KOPT-K1 (cell line): ENCODE results near the gene SPECC1L.

Experiments used
- H3K27ac ChIP-seq: fragments of 200-600 bp; sonication (generic); 2 replicates; pipeline ENCODE4 v1.5.1; 2016; ENCODE audit warnings: antibody characterized with exemption, mild to moderate bottlenecking, low read depth, low read length; ENCODE audit not compliant: poor library complexity, severe bottlenecking
- H3K36me3 ChIP-seq: fragments of 200-600 bp; sonication (generic); 2 replicates; pipeline ENCODE4 v1.5.1; 2017; ENCODE audit warnings: antibody characterized with exemption, mild to moderate bottlenecking, low read length, moderate library complexity; ENCODE audit not compliant: insufficient read depth
- H3K9me3 ChIP-seq: fragments of 200-600 bp; sonication (generic); 2 replicates; pipeline ENCODE4 v1.5.1; 2017; ENCODE audit warnings: antibody characterized with exemption, low read length, mild to moderate bottlenecking; ENCODE audit not compliant: insufficient read depth, poor library complexity, severe bottlenecking

Gene SPECC1L

GRCh38 chr22:24393848-24394247 lies 123.2 kb downstream of the SPECC1L start:
- no peak overlapping the region for H3K27ac ChIP-seq
- peaks cover 86% of the 10 kb centered on the region for H3K36me3 ChIP-seq
- H3K9me3 ChIP-seq: no peaks in the 10 kb centered on the region

- Histone ChIP-seq H3K9me3 (no peaks in the 10 kb centered on the region), H3K36me3 (peaks cover 85% of the 10 kb centered on the region), H3K27ac (no peak overlapping the region)
Measured at GRCh38 chr22:24394254-24394653, 123.6 kb downstream of the SPECC1L start.

GRCh38 chr22:24398409-24398808 lies 127.8 kb downstream of the SPECC1L start:
- Histone ChIP-seq H3K27ac (no peak overlapping the region), H3K36me3 (peaks cover 85% of the 10 kb centered on the region), H3K9me3 (no peaks in the 10 kb centered on the region)

- H3K36me3 ChIP-seq: peaks cover 90% of the 10 kb centered on the region
- H3K9me3 ChIP-seq: no peaks in the 10 kb centered on the region
- H3K27ac ChIP-seq: no peak overlapping the region
Measured at GRCh38 chr22:24400034-24400725, 129.5 kb downstream of the SPECC1L start.

- Histone ChIP-seq H3K36me3 (peaks cover 90% of the 10 kb centered on the region), H3K27ac (no peak overlapping the region), H3K9me3 (no peaks in the 10 kb centered on the region)
Measured at GRCh38 chr22:24400726-24401596, 130.3 kb downstream of the SPECC1L start.

- no peak overlapping the region for H3K27ac ChIP-seq
- H3K36me3 ChIP-seq: peaks cover 90% of the 10 kb centered on the region
Measured at GRCh38 chr22:24401931-24402367, 131.3 kb downstream of the SPECC1L start.

GRCh38 chr22:24402460-24403192 lies 132.0 kb downstream of the SPECC1L start:
- Histone ChIP-seq H3K27ac (no peak overlapping the region), H3K36me3 (peaks cover 90% of the 10 kb centered on the region), H3K9me3 (no peaks in the 10 kb centered on the region)

More at GRCh38 chr22:24401931-24402367, 131.3 kb downstream of the SPECC1L start:
- no peaks in the 10 kb centered on the region for H3K9me3 ChIP-seq

GRCh38 chr22:24403346-24403745 lies 132.7 kb downstream of the SPECC1L start:
- no peaks in the 10 kb centered on the region for H3K9me3 ChIP-seq
- H3K36me3 ChIP-seq: peaks cover 90% of the 10 kb centered on the region
- no peak overlapping the region for H3K27ac ChIP-seq

GRCh38 chr22:24404561-24405275 lies 134.1 kb downstream of the SPECC1L start:
- Histone ChIP-seq H3K27ac (no peak overlapping the region), H3K36me3 (peaks cover 86% of the 10 kb centered on the region), H3K9me3 (no peaks in the 10 kb centered on the region)

GRCh38 chr22:24405631-24406321 lies 135.1 kb downstream of the SPECC1L start:
- Histone ChIP-seq H3K36me3 (peaks cover 80% of the 10 kb centered on the region), H3K9me3 (no peaks in the 10 kb centered on the region), H3K27ac (no peak overlapping the region)

GRCh38 chr22:24406322-24407277 lies 136.0 kb downstream of the SPECC1L start:
- Histone ChIP-seq H3K27ac (no peak overlapping the region), H3K36me3 (peaks cover 79% of the 10 kb centered on the region)

GRCh38 chr22:24407278-24407665 lies 136.6 kb downstream of the SPECC1L start:
- Histone ChIP-seq H3K36me3 (peaks cover 79% of the 10 kb centered on the region), H3K27ac (no peak overlapping the region), H3K9me3 (no peaks in the 10 kb centered on the region)

More at GRCh38 chr22:24406322-24407277, 136.0 kb downstream of the SPECC1L start:
- no peaks in the 10 kb centered on the region for H3K9me3 ChIP-seq

GRCh38 chr22:24407884-24408283 lies 137.3 kb downstream of the SPECC1L start:
- Histone ChIP-seq H3K36me3 (peaks cover 79% of the 10 kb centered on the region), H3K27ac (no peak overlapping the region)

More at GRCh38 chr22:24407884-24408283, 137.3 kb downstream of the SPECC1L start:
- no peaks in the 10 kb centered on the region for H3K9me3 ChIP-seq
